A673 (cell line): Measurements from ENCODE around the gene BANP.

Experiments used
- EZH2 ChIP-seq: fragments of 200-600 bp; sonication (generic); IDR thresholded peaks from 2 replicates; pipeline ENCODE4 v1.6.1; 2017; ENCODE audit warnings: borderline replicate concordance, low read depth, mild to moderate bottlenecking, mixed read lengths, antibody characterized with exemption, low read length; ENCODE audit not compliant: poor library complexity, severe bottlenecking
- TF ChIP-seq, protein P1 (sequence below): fragments of 300-800, 200-600 bp; sonication (generic); conservative IDR thresholded peaks from 2 replicates; pipeline ENCODE4 v1.5.1; 2017; ENCODE audit warnings: low read depth, mild to moderate bottlenecking, antibody characterized with exemption, low read length, moderate library complexity, mixed read lengths

DNA sequence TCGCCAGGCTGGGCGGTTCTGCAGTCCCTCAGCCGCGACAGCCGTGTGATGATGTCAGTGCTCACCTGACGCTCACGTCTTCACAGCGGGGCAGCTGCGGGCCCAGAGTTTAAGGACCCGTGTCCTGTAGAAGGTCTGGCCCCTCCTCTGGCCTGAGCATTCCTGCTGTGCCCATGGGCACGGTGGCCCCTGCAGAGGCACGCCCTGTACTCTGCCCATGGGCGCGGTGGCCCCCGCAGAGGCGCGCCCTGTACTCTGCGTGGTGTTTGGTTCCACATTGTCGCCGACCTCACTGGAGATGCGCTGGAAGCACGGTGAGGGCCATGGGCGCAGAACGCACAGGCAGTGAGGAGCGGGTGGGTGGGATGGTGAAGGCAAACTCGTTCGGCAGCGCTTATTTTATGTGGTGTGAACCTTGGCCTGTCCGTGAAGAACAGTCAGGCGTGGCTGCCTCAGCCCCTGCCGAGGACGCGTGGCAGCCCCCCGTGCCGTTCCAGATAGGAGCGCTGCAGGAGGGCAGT lies 122.0 kb downstream of the BANP start:
- TF ChIP-seq, protein P1, sequence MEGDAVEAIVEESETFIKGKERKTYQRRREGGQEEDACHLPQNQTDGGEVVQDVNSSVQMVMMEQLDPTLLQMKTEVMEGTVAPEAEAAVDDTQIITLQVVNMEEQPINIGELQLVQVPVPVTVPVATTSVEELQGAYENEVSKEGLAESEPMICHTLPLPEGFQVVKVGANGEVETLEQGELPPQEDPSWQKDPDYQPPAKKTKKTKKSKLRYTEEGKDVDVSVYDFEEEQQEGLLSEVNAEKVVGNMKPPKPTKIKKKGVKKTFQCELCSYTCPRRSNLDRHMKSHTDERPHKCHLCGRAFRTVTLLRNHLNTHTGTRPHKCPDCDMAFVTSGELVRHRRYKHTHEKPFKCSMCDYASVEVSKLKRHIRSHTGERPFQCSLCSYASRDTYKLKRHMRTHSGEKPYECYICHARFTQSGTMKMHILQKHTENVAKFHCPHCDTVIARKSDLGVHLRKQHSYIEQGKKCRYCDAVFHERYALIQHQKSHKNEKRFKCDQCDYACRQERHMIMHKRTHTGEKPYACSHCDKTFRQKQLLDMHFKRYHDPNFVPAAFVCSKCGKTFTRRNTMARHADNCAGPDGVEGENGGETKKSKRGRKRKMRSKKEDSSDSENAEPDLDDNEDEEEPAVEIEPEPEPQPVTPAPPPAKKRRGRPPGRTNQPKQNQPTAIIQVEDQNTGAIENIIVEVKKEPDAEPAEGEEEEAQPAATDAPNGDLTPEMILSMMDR, result no peak
- no peak for TF ChIP-seq EZH2
